ENCODE data around the gene VANGL2. TPM values are rescaled to one million over a fixed set of nuclear protein-coding genes. Genes with fewer than 3 reads are reported as not detected.

VANGL2 gene

GRCh38 chr1:160474392-160475242 lies 74.3 kb downstream of the VANGL2 start:
- H3K4me3 ChIP-seq (ENCODE audit: low read length) = no peak overlapping the region
- no peaks in the 10 kb centered on the region for H3K36me3 ChIP-seq (ENCODE audit: insufficient read depth, low read length)
- no peaks in the 10 kb centered on the region for H3K9me3 ChIP-seq (replicated peaks; ENCODE audit: low read length)
- H3K4me2 ChIP-seq (ENCODE audit: low read length) = no peak overlapping the region
- H3K4me1 ChIP-seq (ENCODE audit: control insufficient read depth, insufficient read depth, low read length) = no peaks in the 10 kb centered on the region
- no peak overlapping the region for H3K9ac ChIP-seq (ENCODE audit: low read depth, low read length)
- H3K27me3 ChIP-seq (ENCODE audit: control insufficient read depth, insufficient read depth, low read length) = no peaks in the 10 kb centered on the region

Small RNA genes lying within 50 kb of the gene (small RNA-seq; reads per million reads assigned to genes)
- not detected for gene RNU4-42P

Data from skeletal muscle satellite cell (primary cell).